Stimulated activated CD4-positive, alpha-beta T cell treated with anti-CD3 and anti-CD28 coated beads, Interleukin-12 subunit alpha, Interleukin-12 subunit beta, amount 100 ng/mL, for 48 hours (primary cell): ENCODE measurements around the gene PCDH18.
"Not testable (repeated sequence)": the region's sequence is repeated elsewhere in the genome, so short reads cannot be mapped to it uniquely, and the experiment has no call there.

Source experiments
- DNase-seq, 3 donors: peaks; one replicate each; pipeline ENCODE4 v3.0.0-alpha.2; 2020; ENCODE audit warnings: low read depth in 2 of 3, low spot score in 1 of 3

PCDH18 gene

DNA sequence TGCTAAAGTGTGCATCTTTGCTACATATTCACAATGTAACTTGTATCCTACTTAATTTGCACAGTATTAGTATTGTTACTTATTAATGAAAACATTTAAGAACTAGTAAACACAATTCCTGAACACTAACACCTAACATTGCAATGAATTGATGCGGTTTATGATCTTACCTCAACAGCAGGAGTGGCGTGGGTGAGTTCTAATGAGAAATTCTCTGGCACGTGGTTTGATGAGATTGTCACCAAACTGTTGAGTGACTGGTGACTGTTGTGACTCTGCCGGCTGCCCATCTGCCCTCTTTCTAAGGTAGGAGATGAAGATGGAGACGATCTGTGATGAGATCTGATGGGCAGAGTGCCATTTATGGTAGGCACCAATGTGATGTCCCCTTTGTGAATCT, 2.9 kb downstream of the PCDH18 start:
- DNase-seq = no peak

DNA sequence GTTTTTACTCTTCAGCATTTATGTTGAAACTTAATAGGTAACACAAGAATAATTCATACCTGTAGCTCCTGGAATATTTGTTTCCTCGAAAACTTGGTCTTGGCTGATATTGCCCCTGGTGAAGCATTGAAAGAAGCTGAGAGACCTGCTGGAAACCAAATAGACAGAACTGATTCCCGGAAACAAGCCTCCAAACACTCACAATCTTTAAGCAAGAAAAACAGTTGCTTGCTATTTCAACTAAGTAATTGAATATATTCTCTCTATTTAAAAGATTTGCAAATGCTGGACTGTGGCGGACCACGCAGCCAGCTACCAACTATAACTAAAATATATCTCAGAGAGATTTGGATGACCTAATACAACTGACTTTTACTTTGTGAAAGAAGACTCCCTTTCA, 3.6 kb downstream of the PCDH18 start:
- no peak for DNase-seq

DNA sequence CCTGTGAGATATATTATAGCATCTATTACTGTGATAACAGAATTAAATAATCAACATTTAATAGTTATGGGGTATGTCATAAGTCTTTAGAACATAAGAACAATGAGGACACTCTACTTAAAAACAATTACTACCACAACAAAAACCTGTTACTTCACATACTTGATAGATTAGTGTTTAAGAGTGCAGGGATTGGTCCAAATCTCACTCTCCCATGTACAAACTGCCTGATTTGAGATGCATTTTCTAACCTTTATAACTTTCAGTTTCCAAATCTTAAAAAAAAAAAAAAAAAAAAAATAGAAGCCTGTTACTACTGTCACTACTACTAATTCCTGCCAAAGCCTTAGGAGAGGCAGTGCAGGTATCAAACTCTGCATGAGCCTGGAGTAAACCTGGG, 5.6 kb downstream of the PCDH18 start:
- DNase-seq = no peak

DNA sequence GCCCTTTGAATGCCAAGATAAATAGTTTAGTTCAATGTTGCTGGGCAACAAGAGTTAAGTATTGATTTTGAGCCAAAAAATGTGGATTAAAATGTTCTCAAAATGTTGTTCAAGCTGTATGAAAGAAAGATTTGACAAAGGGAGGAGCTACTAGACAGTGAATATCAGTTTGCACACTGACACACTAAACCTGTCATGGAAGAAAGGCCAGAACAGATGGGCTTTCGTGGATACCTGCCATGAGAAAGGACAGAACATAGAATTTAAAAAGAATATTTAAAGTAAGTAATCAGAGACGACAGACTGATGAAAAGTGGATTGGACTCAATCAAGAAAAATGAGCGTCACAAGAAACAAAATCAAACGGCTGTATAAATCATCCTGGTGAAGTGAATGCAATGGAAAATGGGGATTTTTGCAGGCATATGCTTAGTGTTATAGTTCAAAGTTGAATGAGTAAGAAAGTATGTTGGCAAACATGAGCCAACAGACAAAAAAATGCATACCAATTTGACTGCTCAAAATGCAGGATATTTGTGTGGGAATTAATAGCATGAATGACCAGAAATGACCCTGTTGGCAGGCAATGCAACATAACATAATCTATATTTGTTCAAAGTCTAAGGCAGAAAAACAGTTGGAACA, 7.4 kb downstream of the PCDH18 start:
- DNase-seq = no peak

DNA sequence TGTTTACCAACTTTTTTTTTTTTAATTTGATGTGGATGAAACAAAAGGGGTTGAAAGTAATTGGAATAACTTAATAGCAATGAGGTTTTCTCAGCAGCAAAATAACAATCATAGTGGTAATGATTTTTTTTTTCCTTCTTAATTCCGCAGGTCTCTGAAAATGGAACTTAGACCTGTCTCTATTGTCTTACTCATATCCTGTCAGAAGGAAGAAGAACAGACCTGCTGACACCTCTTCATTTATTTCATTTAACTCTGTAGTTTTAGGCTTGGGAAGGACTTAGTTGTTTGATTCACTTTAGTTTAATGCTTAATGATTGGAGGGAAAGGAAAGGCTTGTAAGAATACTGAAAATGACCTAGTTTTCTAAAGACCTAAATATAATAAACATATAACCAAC, 9.0 kb downstream of the PCDH18 start:
- no peak for DNase-seq

DNA sequence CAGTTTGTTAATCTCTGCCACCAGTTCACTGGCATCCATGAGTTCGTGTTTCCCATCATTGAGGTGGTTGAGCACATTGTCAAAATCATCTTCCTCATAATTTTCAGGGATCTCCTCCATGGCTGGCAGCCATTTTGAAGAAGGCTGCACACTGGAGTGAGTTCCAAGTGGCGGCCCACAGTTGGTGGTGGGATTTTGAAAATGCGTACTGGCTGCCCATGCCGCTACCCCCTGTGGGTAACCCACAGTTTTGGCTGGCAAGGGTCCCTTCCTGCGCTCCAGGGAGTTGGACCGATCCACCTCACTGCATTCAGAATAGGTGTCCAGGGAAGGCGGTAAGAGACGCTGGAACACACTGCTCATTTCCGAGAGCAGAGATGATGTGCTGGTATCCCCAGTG, 11.2 kb downstream of the PCDH18 start:
- no peak for DNase-seq

DNA sequence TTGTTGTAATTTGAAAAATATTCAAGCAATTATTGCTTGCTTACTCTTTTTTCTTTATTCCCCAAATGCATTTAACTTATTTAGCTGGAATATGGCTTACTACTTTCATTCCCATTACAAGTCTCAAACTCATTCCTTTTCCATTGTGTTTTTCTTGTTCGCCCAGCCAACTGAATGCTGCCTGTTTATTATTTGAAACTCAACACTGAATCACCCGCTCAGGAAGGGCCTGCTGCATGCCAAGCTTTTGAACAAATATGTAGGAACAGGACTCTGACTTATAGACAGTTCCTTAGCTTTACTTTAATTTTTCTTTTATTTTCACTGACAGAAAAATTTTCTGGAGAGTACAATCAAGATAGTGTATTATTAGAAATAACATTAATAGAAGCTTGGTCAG, 12.9 kb downstream of the PCDH18 start:
- no peak for DNase-seq

DNA sequence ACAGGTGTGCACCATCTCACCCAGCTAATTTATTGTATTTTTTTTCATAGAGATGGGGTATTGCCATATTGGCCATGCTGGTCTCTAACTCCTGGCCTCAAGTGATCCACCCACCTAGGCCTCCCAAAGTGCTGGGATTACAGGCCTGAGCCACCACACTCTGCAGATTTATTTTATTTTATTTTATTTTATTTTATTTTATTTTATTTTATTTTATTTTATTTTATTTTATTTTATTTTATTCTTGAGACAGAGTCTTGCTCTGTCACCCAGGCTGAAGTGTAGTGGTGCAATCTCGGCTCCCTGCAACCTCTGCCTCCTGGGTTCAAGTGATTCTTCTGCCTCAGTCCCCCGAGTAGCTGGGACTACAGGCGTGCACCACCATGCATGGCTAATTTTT, 15.0 kb downstream of the PCDH18 start:
- DNase-seq = not testable (repeated sequence)

DNA sequence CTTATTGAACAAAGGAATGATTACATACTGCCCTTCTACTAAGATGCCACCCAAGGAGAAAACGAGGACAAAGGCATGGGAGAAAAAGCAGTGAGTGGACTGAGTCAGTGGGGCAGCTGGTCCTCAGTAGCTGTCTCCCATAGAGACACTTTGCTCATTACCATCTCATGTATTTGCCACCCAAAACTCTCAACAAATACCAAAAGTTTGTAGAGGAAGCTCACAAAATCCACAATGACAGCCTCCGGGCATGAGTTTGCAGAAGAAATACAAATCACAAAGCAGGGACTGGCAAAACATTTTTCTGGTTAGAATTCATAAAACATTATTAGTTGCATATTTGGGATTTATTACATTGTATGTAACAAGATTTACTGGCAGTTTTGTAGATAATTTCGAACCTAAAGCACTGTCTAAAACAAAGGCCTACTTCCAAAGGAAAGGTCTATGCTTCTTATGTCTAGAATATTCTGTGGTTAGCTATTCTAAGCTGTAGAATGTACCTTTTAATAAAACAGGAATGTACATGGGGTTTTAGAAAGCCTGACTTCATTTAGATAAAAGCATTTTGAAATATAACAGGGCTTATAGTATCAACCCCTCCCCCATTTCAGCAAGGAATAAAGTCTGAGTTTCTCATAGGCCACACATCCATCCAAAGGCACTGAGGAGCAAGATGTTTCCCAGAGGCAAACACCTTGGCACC, 17.7 kb downstream of the PCDH18 start:
- DNase-seq = no peak

DNA sequence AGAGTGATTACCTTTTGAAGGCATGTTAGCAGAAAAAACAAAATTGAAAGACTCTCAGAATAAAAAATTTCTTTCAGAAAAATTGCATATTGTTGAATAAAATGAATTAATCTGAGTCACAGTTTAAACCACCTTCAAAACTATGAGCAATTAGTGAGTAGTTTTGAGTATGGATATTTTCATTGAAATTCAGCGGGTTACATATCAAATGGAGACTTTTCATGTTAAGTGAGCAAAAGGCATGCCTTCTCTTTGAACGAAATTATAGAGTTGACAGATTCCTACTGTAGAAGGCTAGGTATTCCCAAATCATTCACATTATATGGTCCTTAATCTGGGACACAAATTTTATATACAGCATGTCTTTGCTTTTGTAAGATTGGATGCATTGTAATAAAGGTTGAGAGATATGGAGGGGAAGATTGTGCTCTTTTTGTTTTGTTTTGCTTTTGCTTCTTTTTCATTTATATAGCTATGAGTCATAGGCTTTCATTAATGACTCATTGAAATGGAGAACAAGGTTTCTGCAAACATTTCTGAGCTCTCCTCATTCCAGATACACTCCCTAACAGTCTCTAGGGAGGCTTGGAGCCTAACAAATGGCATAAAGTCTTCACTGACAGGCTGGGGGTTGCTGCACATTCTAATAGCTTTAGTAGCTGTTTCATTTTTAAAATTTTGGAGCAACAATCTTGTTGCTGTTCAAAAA, 21.6 kb downstream of the PCDH18 start:
- no peak for DNase-seq

DNA sequence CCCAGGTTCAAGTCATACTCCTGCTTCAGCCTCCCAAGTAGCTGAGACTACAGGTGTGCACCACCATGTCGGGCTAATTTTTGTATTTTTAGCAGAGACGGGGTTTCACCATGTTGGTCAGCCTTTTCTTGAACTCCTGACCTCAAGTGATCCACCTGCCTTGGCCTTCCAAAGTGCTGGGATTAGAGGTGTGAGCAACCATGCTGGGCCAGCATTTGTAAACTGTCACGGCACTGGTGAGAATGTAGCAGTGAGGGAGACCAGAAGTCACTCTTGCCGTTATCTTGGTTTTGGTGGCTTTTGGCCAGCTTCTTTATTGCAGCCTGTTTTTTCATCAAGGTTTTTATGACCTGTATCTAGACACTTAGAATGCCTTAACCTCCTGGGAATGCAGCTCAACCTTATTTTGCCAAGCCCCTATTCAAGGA, 22.4 kb downstream of the PCDH18 start:
- DNase-seq = no peak

DNA sequence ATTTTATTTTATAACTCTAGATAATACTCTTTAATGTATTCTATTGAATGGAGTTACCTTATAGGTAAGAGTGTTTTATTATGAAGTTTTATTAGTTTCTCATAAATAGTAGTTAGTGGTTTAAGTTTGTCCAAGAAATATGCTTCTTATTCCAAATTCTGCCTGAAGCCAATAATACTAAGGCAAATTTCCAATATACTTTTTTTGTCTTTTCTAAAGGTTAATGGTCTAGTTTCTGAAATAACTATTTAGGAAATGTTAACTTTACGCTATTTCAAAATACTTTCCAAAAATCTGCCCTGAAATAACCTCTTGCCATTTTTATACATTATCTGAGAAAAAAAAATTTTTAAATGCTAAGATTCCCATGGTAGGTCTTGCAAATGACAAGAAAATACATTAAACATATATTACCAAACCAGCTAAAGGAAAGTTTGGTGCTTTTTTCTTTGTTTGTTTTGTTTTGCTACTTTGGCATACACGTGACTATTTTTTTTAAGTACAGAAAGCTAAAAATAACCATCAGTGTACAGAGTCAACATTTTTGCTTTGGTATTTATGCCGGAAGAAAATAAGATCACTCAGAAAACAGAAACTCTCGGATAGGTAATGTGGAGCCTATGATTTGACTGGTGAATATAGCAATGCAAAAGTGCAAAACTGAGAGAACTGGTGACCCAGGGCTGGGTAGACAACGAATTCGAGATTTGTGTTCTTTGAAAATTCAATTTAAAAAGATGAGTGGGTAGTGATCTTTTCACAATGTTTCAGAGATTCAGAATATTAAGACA, 29.8 kb downstream of the PCDH18 start:
- no peak for DNase-seq

DNA sequence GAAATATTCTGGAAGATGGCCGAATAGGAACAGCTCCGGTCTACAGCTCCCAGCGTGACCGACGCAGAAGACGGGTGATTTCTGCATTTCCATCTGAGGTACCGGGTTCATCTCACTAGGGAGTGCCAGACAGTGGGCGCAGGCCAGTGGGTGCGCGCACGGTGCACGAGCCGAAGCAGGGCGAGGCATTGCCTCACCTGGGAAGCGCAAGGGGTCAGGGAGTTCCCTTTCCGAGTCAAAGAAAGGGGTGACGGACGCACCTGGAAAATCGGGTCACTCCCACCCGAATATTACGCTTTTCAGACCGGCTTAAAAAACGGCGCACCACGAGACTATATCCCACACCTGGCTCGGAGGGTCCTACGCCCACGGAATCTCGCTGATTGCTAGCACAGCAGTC, 36.0 kb downstream of the PCDH18 start:
- not testable (repeated sequence) for DNase-seq

DNA sequence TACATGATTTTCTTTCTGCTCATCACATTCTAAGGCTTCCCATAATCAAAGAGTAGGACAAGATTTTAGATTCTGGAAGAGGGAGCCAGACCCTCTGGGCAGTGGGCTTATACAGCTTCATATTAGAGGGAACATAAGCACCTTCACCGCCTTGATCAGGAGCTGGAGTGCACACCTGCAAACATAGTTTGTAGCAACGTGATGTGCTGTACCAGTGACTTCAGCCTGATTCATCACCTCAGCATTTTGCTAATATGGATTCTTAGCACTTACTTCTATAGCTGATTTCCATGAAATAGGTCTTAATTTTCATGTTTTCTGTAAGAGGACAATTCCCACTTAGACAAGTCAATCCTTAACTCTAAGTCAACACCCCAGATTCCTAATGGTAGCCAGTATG, 36.7 kb downstream of the PCDH18 start:
- no peak for DNase-seq

DNA sequence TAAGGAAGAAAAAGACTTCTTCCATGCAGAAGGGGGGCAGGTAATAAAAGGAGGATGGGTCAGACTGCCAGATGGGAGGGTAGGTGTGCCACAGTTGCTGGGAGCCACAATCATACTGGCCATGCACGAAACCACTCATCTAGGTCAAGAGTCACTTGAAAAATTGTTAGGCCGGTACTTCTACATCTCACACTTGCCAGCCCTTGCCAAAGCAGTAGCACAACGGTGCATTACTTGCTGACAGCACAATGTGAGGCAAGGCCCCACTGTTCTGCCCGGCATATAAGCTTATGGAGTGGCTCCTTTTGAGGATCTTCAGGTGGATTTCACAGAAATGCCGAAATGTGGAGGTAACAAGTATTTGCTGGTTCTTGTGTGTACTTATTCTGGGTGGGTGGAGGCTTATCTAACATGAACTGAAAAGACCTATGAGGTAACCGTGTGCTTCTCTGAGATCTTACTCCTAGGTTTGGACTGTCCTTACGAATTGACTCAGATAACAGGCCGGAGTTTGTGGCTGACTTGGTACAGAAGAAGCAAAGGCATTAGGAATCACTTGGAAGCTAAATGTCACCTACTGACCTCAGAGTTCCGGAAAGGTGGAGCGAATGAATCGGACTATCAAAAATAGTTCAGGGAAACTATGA, 48.9 kb downstream of the PCDH18 start:
- not testable (repeated sequence) for DNase-seq

DNA sequence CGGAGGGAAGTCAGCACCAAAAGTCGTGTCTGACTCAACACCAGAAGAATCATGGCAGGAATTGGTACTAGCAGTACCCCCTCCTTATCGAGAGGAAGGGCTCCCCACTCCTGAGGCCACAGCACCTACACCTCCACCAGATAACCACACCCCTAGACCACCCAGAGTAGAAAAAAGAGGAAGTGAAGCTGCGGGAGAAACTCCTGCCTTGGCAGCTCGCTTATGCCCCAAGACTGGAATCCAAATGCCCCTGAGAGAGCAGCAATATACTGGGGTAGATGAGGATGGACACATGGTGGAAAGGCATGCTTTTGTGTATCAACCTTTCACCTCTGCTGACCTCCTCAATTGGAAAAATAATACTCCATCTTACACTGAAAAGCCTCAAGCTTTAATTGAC, 52.6 kb downstream of the PCDH18 start:
- not testable (repeated sequence) for DNase-seq

DNA sequence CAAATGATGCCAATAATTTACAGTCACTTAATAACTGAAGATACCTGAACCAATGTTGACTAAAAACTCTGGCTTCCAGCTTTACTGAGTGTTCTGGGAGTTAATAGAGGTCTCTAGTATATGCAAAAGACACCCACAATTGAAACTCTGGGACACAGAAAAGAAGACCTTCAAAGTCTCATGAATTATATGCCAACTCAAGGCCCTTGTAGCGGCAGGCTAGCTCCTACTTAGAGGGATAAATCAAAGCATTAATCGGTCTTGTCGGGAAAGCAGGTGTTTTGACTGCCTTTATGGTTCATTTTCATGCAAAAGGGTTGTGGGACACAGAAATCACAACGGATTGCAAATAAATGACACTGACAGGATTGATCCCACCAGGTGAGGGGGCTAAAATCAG, 55.9 kb downstream of the PCDH18 start:
- no peak for DNase-seq

DNA sequence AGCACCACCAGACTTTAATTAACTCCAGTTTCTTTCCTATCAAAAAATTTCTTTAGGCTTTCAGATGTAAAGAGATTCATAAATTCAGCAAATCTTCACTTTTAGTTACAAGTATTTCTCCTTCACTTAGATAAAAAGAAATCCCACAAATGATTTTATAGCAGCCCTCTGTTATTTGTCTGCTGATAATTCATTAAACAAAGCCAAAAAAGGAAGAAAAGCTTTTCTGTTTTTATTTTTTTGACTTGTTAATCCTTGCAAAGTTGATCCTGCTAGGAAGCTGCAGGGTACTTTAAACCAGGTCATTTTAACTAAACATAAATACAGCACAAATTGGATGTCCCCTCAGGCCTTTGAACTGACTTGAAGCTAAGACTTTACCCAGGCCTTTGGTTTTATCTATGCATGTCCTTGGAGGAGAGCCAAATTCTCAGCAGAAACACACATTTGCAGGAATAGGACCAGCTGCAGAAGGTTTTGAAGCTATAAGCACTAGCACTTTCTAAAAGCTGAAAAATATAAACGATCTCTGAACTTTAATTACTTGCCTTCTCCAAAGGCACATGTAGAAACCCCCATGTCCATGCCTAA, 57.5 kb downstream of the PCDH18 start:
- no peak for DNase-seq

DNA sequence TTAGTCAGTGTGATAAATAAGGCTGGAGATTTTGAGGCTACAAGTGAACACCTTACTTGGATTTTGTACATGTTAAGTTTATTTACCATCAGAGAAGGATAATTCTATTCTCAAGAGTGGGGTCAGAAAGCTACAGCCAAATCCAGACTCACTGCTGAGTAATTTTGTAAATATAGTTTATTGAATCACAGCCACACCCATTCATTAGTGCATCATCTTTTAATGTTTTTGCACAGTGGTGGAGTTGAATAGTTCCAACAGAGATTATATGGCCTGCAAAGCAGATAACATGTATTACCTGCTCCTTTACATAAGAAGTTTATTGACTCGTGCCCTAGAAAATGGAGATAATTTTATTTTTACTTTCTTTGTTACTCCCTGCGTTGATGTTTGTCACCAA, 60.4 kb downstream of the PCDH18 start:
- DNase-seq = no peak

DNA sequence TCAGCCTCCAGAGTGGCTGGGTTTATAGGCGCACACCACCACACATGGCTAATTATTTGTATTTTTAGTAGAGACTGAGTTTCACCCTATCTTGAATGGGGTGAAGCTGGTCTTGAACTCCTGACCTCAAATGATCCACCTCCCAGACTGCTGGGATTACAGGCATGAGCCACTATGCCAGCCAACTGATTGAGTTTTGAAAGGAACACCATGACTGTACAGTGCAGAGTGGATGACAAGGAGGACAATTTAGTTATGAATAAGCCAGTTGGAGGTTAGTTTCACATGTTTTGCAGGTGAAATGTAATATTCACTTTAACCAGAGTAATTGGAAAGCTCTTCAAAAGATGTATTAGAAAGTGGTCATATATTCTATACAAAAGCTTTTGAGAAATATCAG, 60.8 kb downstream of the PCDH18 start:
- no peak for DNase-seq

DNA sequence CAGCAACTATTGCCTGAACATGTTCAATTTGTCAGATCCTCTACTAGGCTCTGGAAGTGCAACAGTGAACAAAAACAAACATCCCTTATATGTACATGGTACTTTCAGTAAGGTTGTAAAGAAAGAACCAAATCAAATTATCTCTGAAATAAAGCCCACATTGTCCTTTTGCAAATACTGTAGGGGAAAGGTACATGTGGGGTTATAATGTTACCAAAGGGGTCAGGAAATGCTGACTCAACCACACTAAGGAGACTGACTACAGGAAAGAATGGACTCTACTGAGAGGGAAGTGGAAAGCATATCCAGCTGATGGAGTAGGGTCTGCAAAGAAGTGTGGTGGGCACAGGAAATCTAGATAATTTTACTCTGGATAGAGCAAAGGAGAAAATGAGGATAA, 61.5 kb downstream of the PCDH18 start:
- DNase-seq = no peak
